Type B pancreatic cell (in vitro differentiated cells): ENCODE results near the gene ZMIZ1. TPM values are rescaled to one million over a fixed set of nuclear protein-coding genes. Genes with fewer than 3 reads are reported as not detected.

Experiments used
- DNase-seq: peaks from one replicate; pipeline ENCODE4 v3.0.0; 2021; ENCODE audit warnings: mixed read lengths; ENCODE audit not compliant: unreplicated experiment; ENCODE audit errors: extremely low spot score
- H3K27ac Mint-ChIP-seq: 2 replicates; pipeline ENCODE4 v1.8.0; 2021; ENCODE audit warnings: mild to moderate bottlenecking, mixed read lengths
- H3K27me3 Mint-ChIP-seq: 2 replicates; pipeline ENCODE4 v1.8.0; 2021; ENCODE audit warnings: mixed read lengths
- H3K36me3 Mint-ChIP-seq: 2 replicates; pipeline ENCODE4 v1.8.0; 2021; ENCODE audit warnings: mixed read lengths
- H3K4me1 Mint-ChIP-seq: one replicate; pipeline ENCODE4 v1.8.0; 2021; ENCODE audit warnings: mixed read lengths; ENCODE audit not compliant: unreplicated experiment
- H3K4me3 Mint-ChIP-seq: 2 replicates; pipeline ENCODE4 v1.8.0; 2021; ENCODE audit warnings: mild to moderate bottlenecking, mixed read lengths
- H3K9me3 Mint-ChIP-seq: 2 replicates; pipeline ENCODE4 v1.8.0; 2021; ENCODE audit warnings: mixed read lengths
- CTCF ChIP-seq: fragments of 200-600 bp; sonication (generic); conservative IDR thresholded peaks from 2 replicates; pipeline ENCODE4 v1.5.0; 2021; ENCODE audit warnings: antibody characterized with exemption, mild to moderate bottlenecking
- total RNA-seq: library from RNA; stranded (reverse); gene quantifications from 2 replicates; pipeline ENCODE4 v1.2.1, GENCODE V29; 2021; ENCODE audit warnings: low replicate concordance

Gene ZMIZ1
- total RNA-seq, 1 donor from 2014 or later, result 102 TPM

GRCh38 chr10:79358811-79359210 lies 290.0 kb downstream of the ZMIZ1 start:
- no peak for TF ChIP-seq CTCF
- no peaks in the 10 kb centered on the region for H3K4me1 Mint-ChIP-seq
- no peak for DNase-seq
- H3K4me3 Mint-ChIP-seq, result no peak overlapping the region
- H3K27ac Mint-ChIP-seq, result no peak overlapping the region
- H3K9me3 Mint-ChIP-seq, result no peaks in the 10 kb centered on the region
- H3K27me3 Mint-ChIP-seq, result no peaks in the 10 kb centered on the region
- H3K36me3 Mint-ChIP-seq, result peaks cover 29% of the 10 kb centered on the region

GRCh38 chr10:79359816-79360498 lies 291.2 kb downstream of the ZMIZ1 start:
- Mint-ChIP-seq H3K27me3 (no peaks in the 10 kb centered on the region), H3K27ac (no peak overlapping the region), H3K9me3 (peaks cover 8% of the 10 kb centered on the region), H3K4me1 (no peaks in the 10 kb centered on the region), H3K4me3 (no peak overlapping the region), H3K36me3 (peaks cover 17% of the 10 kb centered on the region)
- TF ChIP-seq CTCF, result no peak
- DNase-seq, result no peak

GRCh38 chr10:79360499-79361342 lies 292.0 kb downstream of the ZMIZ1 start:
- Mint-ChIP-seq H3K9me3 (peaks cover 9% of the 10 kb centered on the region), H3K27ac (no peak overlapping the region)

GRCh38 chr10:79361726-79362397 lies 293.1 kb downstream of the ZMIZ1 start:
- DNase-seq, result no peak
- TF ChIP-seq CTCF, result no peak
- H3K27me3 Mint-ChIP-seq, result no peaks in the 10 kb centered on the region

More at GRCh38 chr10:79360499-79361342, 292.0 kb downstream of the ZMIZ1 start:
- Mint-ChIP-seq H3K36me3 (peaks cover 9% of the 10 kb centered on the region), H3K27me3 (no peaks in the 10 kb centered on the region), H3K4me3 (no peak overlapping the region), H3K4me1 (no peaks in the 10 kb centered on the region)
- DNase-seq, result peak; percentile 37
- TF ChIP-seq CTCF, result no peak

More at GRCh38 chr10:79361726-79362397, 293.1 kb downstream of the ZMIZ1 start:
- H3K4me3 Mint-ChIP-seq, result no peak overlapping the region
- no peaks in the 10 kb centered on the region for H3K4me1 Mint-ChIP-seq
- H3K9me3 Mint-ChIP-seq, result peaks cover 9% of the 10 kb centered on the region
- H3K36me3 Mint-ChIP-seq, result peaks cover 1% of the 10 kb centered on the region
- H3K27ac Mint-ChIP-seq, result no peak overlapping the region
